GM23338 (cell line): Measurements from ENCODE around the gene FTCD. TPM values are rescaled to one million over a fixed set of nuclear protein-coding genes. Genes with fewer than 3 reads are reported as not detected.
A peak's percentile ranks its signal among the peaks of the same experiment; 100 is the strongest.

Experiments used
- ATAC-seq: fragments of 200-7000 bp; cut with Tn5 transposase; 3 replicates; pipeline ENCODE4 v1.9.1; 2020
- DNase-seq: peaks from one replicate; pipeline ENCODE4 v3.0.0-alpha.2; 2015; ENCODE audit warnings: low spot score
- H2AFZ ChIP-seq: fragments of 200-600 bp; sonication (generic); 2 replicates; pipeline ENCODE4 v1.8.0; 2016; ENCODE audit warnings: antibody characterized with exemption, mild to moderate bottlenecking, moderate library complexity
- H3F3A ChIP-seq: fragments of 200-600 bp; sonication (generic); replicated peaks from 2 replicates; pipeline ENCODE4 v1.8.0; 2017; ENCODE audit warnings: antibody characterized with exemption, mixed run types, low read depth
- H3K27ac ChIP-seq: fragments of 200-600 bp; sonication (generic); 2 replicates; pipeline ENCODE4 v1.6.1; 2016; ENCODE audit warnings: low read depth
- H3K27me3 ChIP-seq: fragments of 200-600 bp; sonication (generic); 2 replicates; pipeline ENCODE4 v1.8.0; 2016; ENCODE audit warnings: mild to moderate bottlenecking, mixed run types, moderate library complexity; ENCODE audit not compliant: insufficient read depth
- H3K36me3 ChIP-seq: fragments of 200-600 bp; sonication (generic); 2 replicates; pipeline ENCODE4 v1.8.0; 2016; ENCODE audit warnings: mild to moderate bottlenecking; ENCODE audit not compliant: insufficient read depth
- H3K4me1 ChIP-seq: fragments of 200-600 bp; sonication (generic); 2 replicates; pipeline ENCODE4 v1.8.0; 2016; ENCODE audit warnings: mild to moderate bottlenecking, moderate library complexity; ENCODE audit not compliant: insufficient read depth
- H3K4me2 ChIP-seq: fragments of 200-600 bp; sonication (generic); 2 replicates; pipeline ENCODE4 v1.7.1; 2017; ENCODE audit warnings: mixed run types
- H3K4me3 ChIP-seq: fragments of 200-600 bp; sonication (generic); 2 replicates; pipeline ENCODE4 v1.6.1; 2016; ENCODE audit warnings: mixed run types
- H3K79me2 ChIP-seq: fragments of 200-600 bp; sonication (generic); replicated peaks from 2 replicates; pipeline ENCODE4 v1.8.0; 2017; ENCODE audit warnings: mild to moderate bottlenecking; ENCODE audit not compliant: insufficient read depth
- H3K9me2 ChIP-seq: fragments of 200-600 bp; sonication (generic); 2 replicates; pipeline ENCODE4 v1.8.0; 2017; ENCODE audit not compliant: insufficient read depth
- H4K20me1 ChIP-seq: fragments of 200-600 bp; sonication (generic); replicated peaks from 2 replicates; pipeline ENCODE4 v1.8.0; 2017; ENCODE audit warnings: mild to moderate bottlenecking; ENCODE audit not compliant: insufficient read depth
- H3K27ac Mint-ChIP-seq: 2 replicates; pipeline ENCODE4 v1.8.0; 2020; ENCODE audit warnings: inconsistent platforms, mild to moderate bottlenecking, moderate library complexity, mixed read lengths
- H3K27me3 Mint-ChIP-seq: 3 replicates; pipeline ENCODE4 v1.8.0; 2022; ENCODE audit warnings: low read depth, mild to moderate bottlenecking, moderate library complexity, mixed read lengths, inconsistent platforms; ENCODE audit not compliant: insufficient read depth, poor library complexity
- H3K36me3 Mint-ChIP-seq: 3 replicates; pipeline ENCODE4 v1.8.0; 2021; ENCODE audit warnings: low read depth, mild to moderate bottlenecking, inconsistent platforms, moderate library complexity, mixed read lengths
- H3K4me1 Mint-ChIP-seq: 3 replicates; pipeline ENCODE4 v1.8.0; 2020; ENCODE audit warnings: mild to moderate bottlenecking, inconsistent platforms, mixed read lengths
- H3K4me3 Mint-ChIP-seq: 3 replicates; pipeline ENCODE4 v1.8.0; 2021; ENCODE audit warnings: moderate library complexity, mild to moderate bottlenecking, inconsistent platforms, mixed read lengths
- H3K9me3 Mint-ChIP-seq: 3 replicates; pipeline ENCODE4 v1.8.0; 2020; ENCODE audit warnings: moderate library complexity, mild to moderate bottlenecking, inconsistent platforms, mixed read lengths
- CREB1 ChIP-seq: fragments of 250-450 bp; sonication (Bioruptor Pico); IDR thresholded peaks from 2 replicates; pipeline ENCODE4 v1.5.0; 2020; ENCODE audit warnings: low read depth, mild to moderate bottlenecking, moderate library complexity
- EZH2 ChIP-seq: fragments of 200-600 bp; sonication (generic); IDR thresholded peaks from one replicate; pipeline ENCODE4 v1.8.0; 2017; ENCODE audit warnings: antibody characterized with exemption, mild to moderate bottlenecking, low read depth; ENCODE audit not compliant: unreplicated experiment
- EZH2phosphoT487 ChIP-seq: fragments of 200-600 bp; sonication (generic); IDR thresholded peaks from one replicate; pipeline ENCODE4 v1.8.1; 2018; ENCODE audit warnings: antibody characterized with exemption; ENCODE audit not compliant: unreplicated experiment
- JUNB ChIP-seq: IDR thresholded peaks from one replicate; pipeline ENCODE4 v1.6.1; 2016; ENCODE audit warnings: antibody characterized with exemption; ENCODE audit not compliant: unreplicated experiment
- NANOG ChIP-seq: IDR thresholded peaks from 2 replicates; pipeline ENCODE4 v1.6.1; 2016; ENCODE audit warnings: antibody characterized with exemption, borderline replicate concordance
- POLR2AphosphoS5 ChIP-seq: IDR thresholded peaks from 2 replicates; pipeline ENCODE4 v1.6.1; 2016; ENCODE audit warnings: antibody characterized with exemption, low read depth
- STAT1 ChIP-seq: IDR thresholded peaks from one replicate; pipeline ENCODE4 v1.6.1; 2016; ENCODE audit warnings: antibody characterized with exemption; ENCODE audit not compliant: unreplicated experiment
- ZNF114 ChIP-seq: fragments of 250-450 bp; sonication (Bioruptor Pico); IDR thresholded peaks from 2 replicates; pipeline ENCODE4 v1.5.0; 2020; ENCODE audit warnings: mild to moderate bottlenecking, moderate library complexity
- ZNF331 ChIP-seq: fragments of 250-450 bp; sonication (Bioruptor Pico); IDR thresholded peaks from 2 replicates; pipeline ENCODE4 v1.5.0; 2020; ENCODE audit warnings: low read depth, mild to moderate bottlenecking, moderate library complexity
- polyA plus RNA-seq: library from polyadenylated mRNA; unstranded; fragments of >200 nt; fragmentation: Nextera tagmentation; extraction: Ambion mirVana; gene quantifications from 2 replicates; pipeline ENCODE4 v1.2.1, GENCODE V29; 2016
- total RNA-seq: library from RNA; depleted of rRNA; stranded (reverse); fragments of >200 nt; shearing (Covaris generic); gene quantifications from 2 replicates; pipeline ENCODE4 v1.2.3, GENCODE V29; 2014
- TF ChIP-seq, protein P1 (sequence below): IDR thresholded peaks from one replicate; pipeline ENCODE4 v1.6.1; 2018; ENCODE audit warnings: antibody characterized with exemption; ENCODE audit not compliant: unreplicated experiment
- TF ChIP-seq, protein P2 (sequence below), 2 experiments: fragments of 200-600 bp in 1 of 2; sonication (generic) in 1 of 2; conservative IDR thresholded peaks; 2 replicates each; pipeline versions ENCODE4 v1.5.1 to v1.6.1; 2016 to 2017; ENCODE audit warnings: antibody characterized with exemption in 2 of 2, low read depth in 2 of 2, mild to moderate bottlenecking in 2 of 2, moderate library complexity in 1 of 2
- TF ChIP-seq, protein P3 (sequence below): fragments of 250-450 bp; sonication (Bioruptor Pico); IDR thresholded peaks from 2 replicates; pipeline ENCODE4 v1.5.0; 2020; ENCODE audit warnings: mild to moderate bottlenecking, moderate library complexity
- TF ChIP-seq, protein P4 (sequence below): IDR thresholded peaks from 2 replicates; pipeline ENCODE4 v1.6.1; 2016; ENCODE audit warnings: antibody characterized with exemption

Gene FTCD
- total and polyA plus RNA-seq, 2 experiments from 2014 or later = 0.90 to 2.3 TPM

DNA sequence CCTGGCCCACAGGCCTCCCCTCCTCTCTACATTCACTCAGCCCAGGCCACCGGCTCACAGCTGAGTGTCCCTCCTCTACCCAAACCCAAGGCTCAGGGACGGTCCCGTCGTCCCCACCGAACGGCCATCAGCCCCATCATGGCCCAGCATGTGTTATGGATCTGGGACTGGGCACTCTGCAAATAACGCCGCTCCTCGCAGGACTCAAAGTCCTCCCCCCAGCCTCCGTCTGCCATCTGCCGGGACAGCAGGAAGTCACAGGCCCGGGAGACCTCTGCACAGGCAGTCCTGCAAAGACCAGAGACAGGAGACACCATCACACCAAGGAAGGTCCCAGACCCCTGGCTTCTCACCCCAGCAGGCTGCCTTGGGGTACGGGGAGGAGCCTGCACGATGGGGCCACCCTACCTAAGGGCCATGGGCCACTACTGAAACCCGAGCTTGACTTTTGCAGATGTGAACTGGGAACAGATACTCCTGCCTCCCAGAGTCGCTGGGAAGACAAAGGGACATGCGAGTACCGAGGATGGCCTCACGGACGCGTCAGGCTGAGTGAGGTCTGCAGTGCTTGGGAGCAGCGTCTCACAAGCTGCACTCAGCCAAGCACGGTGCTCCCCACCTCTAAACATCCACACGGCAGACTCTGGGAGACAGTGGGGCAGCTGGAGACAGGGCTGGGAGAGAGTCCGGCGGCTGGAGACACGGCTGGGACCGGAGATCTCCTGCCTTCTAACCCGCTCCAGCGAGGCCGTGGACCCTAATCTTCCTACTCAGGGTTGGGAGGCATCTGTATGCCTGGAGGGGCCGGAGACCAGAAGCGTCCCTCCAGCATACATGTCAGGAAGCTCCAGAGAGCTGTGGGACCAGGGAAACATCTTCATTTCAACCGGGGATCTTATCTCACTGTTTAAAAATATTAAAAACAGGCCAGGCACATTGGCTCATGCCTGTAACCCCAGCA, 39.3 kb upstream of the FTCD start:
- no peak overlapping the region for H2AFZ ChIP-seq
- no peaks in the 10 kb centered on the region for H3K4me1 ChIP-seq
- DNase-seq = no peak
- no peaks in the 10 kb centered on the region for H3K4me1 Mint-ChIP-seq
- TF ChIP-seq, protein P1, sequence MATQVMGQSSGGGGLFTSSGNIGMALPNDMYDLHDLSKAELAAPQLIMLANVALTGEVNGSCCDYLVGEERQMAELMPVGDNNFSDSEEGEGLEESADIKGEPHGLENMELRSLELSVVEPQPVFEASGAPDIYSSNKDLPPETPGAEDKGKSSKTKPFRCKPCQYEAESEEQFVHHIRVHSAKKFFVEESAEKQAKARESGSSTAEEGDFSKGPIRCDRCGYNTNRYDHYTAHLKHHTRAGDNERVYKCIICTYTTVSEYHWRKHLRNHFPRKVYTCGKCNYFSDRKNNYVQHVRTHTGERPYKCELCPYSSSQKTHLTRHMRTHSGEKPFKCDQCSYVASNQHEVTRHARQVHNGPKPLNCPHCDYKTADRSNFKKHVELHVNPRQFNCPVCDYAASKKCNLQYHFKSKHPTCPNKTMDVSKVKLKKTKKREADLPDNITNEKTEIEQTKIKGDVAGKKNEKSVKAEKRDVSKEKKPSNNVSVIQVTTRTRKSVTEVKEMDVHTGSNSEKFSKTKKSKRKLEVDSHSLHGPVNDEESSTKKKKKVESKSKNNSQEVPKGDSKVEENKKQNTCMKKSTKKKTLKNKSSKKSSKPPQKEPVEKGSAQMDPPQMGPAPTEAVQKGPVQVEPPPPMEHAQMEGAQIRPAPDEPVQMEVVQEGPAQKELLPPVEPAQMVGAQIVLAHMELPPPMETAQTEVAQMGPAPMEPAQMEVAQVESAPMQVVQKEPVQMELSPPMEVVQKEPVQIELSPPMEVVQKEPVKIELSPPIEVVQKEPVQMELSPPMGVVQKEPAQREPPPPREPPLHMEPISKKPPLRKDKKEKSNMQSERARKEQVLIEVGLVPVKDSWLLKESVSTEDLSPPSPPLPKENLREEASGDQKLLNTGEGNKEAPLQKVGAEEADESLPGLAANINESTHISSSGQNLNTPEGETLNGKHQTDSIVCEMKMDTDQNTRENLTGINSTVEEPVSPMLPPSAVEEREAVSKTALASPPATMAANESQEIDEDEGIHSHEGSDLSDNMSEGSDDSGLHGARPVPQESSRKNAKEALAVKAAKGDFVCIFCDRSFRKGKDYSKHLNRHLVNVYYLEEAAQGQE = no peak
- TF ChIP-seq POLR2AphosphoS5 (no peak), STAT1 (no peak), EZH2phosphoT487 (no peak), JUNB (no peak), EZH2 (no peak), NANOG (no peak), ZNF114 (CRISPR knock-in tag) (no peak), ZNF331 (CRISPR knock-in tag) (no peak), CREB1 (CRISPR knock-in tag) (no peak)
- TF ChIP-seq, protein P2, sequence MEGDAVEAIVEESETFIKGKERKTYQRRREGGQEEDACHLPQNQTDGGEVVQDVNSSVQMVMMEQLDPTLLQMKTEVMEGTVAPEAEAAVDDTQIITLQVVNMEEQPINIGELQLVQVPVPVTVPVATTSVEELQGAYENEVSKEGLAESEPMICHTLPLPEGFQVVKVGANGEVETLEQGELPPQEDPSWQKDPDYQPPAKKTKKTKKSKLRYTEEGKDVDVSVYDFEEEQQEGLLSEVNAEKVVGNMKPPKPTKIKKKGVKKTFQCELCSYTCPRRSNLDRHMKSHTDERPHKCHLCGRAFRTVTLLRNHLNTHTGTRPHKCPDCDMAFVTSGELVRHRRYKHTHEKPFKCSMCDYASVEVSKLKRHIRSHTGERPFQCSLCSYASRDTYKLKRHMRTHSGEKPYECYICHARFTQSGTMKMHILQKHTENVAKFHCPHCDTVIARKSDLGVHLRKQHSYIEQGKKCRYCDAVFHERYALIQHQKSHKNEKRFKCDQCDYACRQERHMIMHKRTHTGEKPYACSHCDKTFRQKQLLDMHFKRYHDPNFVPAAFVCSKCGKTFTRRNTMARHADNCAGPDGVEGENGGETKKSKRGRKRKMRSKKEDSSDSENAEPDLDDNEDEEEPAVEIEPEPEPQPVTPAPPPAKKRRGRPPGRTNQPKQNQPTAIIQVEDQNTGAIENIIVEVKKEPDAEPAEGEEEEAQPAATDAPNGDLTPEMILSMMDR (conservative IDR thresholded peaks at IDR 0.05; ENCODE audit: low read depth in 2 of 2) = no peak
- TF ChIP-seq, protein P3, sequence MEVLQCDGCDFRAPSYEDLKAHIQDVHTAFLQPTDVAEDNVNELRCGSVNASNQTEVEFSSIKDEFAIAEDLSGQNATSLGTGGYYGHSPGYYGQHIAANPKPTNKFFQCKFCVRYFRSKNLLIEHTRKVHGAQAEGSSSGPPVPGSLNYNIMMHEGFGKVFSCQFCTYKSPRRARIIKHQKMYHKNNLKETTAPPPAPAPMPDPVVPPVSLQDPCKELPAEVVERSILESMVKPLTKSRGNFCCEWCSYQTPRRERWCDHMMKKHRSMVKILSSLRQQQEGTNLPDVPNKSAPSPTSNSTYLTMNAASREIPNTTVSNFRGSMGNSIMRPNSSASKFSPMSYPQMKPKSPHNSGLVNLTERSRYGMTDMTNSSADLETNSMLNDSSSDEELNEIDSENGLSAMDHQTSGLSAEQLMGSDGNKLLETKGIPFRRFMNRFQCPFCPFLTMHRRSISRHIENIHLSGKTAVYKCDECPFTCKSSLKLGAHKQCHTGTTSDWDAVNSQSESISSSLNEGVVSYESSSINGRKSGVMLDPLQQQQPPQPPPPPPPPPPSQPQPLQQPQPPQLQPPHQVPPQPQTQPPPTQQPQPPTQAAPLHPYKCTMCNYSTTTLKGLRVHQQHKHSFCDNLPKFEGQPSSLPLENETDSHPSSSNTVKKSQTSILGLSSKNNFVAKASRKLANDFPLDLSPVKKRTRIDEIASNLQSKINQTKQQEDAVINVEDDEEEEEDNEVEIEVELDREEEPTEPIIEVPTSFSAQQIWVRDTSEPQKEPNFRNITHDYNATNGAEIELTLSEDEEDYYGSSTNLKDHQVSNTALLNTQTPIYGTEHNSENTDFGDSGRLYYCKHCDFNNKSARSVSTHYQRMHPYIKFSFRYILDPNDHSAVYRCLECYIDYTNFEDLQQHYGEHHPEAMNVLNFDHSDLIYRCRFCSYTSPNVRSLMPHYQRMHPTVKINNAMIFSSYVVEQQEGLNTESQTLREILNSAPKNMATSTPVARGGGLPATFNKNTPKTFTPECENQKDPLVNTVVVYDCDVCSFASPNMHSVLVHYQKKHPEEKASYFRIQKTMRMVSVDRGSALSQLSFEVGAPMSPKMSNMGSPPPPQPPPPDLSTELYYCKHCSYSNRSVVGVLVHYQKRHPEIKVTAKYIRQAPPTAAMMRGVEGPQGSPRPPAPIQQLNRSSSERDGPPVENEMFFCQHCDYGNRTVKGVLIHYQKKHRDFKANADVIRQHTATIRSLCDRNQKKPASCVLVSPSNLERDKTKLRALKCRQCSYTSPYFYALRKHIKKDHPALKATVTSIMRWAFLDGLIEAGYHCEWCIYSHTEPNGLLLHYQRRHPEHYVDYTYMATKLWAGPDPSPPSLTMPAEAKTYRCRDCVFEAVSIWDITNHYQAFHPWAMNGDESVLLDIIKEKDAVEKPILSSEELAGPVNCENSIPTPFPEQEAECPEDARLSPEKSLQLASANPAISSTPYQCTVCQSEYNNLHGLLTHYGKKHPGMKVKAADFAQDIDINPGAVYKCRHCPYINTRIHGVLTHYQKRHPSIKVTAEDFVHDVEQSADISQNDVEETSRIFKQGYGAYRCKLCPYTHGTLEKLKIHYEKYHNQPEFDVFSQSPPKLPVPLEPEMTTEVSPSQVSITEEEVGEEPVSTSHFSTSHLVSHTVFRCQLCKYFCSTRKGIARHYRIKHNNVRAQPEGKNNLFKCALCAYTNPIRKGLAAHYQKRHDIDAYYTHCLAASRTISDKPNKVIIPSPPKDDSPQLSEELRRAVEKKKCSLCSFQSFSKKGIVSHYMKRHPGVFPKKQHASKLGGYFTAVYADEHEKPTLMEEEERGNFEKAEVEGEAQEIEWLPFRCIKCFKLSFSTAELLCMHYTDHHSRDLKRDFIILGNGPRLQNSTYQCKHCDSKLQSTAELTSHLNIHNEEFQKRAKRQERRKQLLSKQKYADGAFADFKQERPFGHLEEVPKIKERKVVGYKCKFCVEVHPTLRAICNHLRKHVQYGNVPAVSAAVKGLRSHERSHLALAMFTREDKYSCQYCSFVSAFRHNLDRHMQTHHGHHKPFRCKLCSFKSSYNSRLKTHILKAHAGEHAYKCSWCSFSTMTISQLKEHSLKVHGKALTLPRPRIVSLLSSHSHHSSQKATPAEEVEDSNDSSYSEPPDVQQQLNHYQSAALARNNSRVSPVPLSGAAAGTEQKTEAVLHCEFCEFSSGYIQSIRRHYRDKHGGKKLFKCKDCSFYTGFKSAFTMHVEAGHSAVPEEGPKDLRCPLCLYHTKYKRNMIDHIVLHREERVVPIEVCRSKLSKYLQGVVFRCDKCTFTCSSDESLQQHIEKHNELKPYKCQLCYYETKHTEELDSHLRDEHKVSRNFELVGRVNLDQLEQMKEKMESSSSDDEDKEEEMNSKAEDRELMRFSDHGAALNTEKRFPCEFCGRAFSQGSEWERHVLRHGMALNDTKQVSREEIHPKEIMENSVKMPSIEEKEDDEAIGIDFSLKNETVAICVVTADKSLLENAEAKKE (CRISPR knock-in tag) = no peak
- TF ChIP-seq, protein P4, sequence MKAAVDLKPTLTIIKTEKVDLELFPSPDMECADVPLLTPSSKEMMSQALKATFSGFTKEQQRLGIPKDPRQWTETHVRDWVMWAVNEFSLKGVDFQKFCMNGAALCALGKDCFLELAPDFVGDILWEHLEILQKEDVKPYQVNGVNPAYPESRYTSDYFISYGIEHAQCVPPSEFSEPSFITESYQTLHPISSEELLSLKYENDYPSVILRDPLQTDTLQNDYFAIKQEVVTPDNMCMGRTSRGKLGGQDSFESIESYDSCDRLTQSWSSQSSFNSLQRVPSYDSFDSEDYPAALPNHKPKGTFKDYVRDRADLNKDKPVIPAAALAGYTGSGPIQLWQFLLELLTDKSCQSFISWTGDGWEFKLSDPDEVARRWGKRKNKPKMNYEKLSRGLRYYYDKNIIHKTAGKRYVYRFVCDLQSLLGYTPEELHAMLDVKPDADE = no peak
- no peak overlapping the region for H3K4me3 ChIP-seq
- H3K27me3 ChIP-seq = no peaks in the 10 kb centered on the region
- H3K36me3 Mint-ChIP-seq = peaks cover 63% of the 10 kb centered on the region
- no peak overlapping the region for H3K4me3 Mint-ChIP-seq
- peaks cover 8% of the 10 kb centered on the region for H3F3A ChIP-seq
- no peaks in the 10 kb centered on the region for H3K9me2 ChIP-seq
- H3K27me3 Mint-ChIP-seq = peaks cover 7% of the 10 kb centered on the region
- H3K27ac ChIP-seq = no peak overlapping the region
- H3K27ac Mint-ChIP-seq = peak overlapping the region; percentile 67
- peaks cover 17% of the 10 kb centered on the region for H3K79me2 ChIP-seq
- no peak overlapping the region for H3K4me2 ChIP-seq
- no peak for ATAC-seq
- H4K20me1 ChIP-seq = peaks cover 10% of the 10 kb centered on the region
- no peaks in the 10 kb centered on the region for H3K9me3 Mint-ChIP-seq
- peaks cover 14% of the 10 kb centered on the region for H3K36me3 ChIP-seq
